ENCODE data around the gene KIF26B. TPM values are rescaled to one million over a fixed set of nuclear protein-coding genes. Genes with fewer than 3 reads are reported as not detected.
"Not testable (repeated sequence)": the region's sequence is repeated elsewhere in the genome, so short reads cannot be mapped to it uniquely, and the experiment has no call there.

Gene KIF26B
- total RNA-seq, 1 donor from 2014 or later = 0.32 TPM

DNA sequence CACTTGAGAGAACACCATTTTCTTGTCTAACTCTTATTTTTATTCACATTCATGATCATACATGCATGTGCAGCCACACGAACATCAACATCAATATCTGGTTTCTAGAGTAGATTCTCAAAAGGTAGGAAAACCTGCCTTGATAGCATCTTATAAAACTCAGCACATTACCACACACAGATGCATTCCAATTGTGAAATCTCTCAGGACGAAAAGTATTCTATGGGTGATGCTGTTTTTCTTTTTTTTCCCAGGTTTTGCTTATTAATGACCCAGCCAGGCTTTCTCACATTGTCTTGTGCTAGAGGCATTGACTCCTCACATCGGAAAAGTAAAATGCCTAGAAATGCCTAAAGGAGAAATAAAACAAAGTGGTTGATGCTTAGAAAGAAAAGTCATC, 562.8 kb downstream of the KIF26B start:
- DNase-seq (ENCODE audit: low spot score) = no peak

DNA sequence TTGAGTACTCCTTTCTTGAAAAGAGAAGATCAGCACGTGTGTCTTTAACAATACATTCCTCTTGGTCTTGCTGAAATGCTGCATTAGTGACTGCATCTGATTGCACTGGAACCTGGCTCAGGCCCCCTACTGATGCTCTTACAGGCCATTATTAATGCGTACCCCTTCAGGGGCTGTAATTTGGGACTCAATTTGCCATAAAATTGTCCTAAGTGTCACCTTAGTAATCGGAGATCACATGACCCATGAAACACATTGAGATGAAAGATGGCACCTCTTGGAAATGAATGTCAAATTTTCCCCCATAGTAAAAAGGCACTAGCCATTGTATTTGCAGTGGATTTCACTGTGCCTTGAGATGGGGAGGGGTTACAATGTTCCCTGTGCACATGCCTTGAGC, 563.3 kb downstream of the KIF26B start:
- DNase-seq (ENCODE audit: low spot score) = no peak

DNA sequence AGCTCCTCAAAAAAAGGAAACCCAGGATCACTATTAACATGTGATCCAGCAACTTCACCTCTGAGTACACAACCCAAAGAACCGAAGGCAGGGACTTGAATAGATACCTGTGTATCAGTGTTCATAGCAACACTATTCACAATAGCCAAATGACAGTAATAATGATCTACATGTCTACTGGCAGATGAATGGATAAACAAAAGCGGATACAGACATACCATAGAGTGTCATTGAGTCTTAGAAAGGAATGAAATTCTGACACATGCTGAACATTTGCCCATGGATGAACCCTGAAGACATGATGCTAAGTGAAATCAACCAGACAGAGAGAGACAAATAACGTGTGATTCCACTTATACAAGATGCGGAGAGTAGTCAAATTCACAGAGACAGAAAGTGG, 564.2 kb downstream of the KIF26B start:
- no peak for DNase-seq (ENCODE audit: low spot score)

DNA sequence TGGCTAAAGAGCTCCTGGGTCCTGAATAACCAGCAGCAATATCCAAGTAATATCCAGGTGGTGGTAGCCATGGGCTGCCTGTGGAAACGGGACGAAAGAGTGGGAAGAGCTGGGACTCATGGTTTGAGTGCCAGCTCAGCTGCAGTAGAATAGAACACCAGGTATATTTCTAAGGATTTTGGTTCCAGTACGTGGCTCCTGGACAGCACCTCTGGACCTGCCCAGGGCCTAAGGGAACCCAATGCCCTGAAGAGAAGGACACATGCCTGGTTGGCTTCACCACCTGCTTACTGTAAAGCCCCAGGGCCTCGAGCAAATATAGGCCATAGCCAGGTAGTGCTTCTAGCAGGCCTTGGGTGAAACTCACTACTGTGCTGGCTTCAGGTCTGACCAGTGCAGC, 566.7 kb downstream of the KIF26B start:
- no peak for DNase-seq (ENCODE audit: low spot score)

DNA sequence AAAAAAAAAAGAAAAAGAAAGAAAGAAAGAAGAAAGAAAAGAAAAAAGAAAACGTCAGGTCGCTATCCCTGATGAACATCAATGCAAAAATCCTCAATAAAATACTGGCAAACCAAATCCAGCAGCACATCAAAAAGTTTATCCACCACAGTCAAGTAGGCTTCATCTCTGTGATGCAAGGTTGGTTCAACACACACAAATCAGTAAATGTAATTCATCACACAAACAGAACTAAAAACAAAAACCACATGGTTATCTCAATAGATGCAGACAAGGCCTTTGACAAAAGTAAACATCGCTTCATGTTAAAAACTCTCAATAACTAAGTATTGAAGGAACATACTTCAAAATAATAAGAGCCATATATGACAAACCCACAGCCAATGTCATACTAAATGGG, 573.2 kb downstream of the KIF26B start:
- not testable (repeated sequence) for DNase-seq (ENCODE audit: low spot score)

DNA sequence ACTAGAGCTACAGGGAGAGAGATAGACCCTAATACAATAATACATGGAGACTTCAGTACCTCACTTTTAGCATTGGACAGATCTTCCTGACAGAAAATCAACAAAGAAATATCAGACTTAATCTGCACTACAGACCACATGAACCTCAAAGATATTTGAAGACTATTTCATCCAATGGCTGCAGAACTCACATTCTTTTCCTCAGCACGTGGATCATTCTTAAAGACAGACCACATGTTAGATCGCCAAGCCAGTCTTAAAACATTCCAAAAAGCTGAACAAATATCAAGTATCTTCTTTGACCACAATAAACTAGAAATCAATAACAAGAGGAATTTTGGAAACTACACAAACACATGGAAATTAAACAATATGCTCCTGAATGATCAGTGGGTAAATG, 576.0 kb downstream of the KIF26B start:
- DNase-seq (ENCODE audit: low spot score) = no peak

DNA sequence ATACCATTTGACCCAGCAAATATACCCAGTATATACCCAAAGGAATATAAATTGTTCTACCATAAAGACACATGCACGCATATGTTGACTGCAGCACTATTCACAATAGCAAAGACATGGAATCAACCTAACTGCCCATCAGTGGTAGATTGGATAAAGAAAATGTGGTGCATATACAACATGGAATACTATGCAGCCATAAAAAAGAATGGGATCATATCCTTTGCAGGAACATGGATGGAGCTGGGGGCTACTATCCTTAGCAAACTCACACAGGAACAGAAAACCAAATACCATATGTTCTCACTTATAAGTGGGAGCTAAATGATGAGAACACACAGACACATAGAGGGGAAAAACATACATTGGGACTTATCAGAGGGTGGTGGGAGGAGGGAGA, 585.6 kb downstream of the KIF26B start:
- not testable (repeated sequence) for DNase-seq (ENCODE audit: low spot score)

DNA sequence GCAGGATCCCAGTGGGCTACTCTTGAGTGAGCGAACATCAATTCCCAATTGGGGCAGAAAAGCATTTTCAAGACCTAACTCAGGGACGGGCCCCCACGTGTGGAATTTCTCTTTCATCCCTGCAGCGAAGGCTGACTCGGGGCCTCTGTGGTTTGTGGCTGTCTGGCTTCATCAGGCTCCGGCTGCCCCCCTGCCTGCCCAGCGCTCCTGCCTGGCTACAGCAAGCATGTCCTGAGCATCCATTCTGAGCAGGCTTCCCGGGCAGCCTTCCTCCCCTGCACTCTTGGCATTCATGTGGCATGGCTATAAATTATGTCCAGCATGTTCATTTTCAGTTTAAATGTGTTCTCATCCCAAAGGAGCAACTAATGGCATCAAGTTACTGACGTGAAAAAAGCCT, 588.1 kb downstream of the KIF26B start:
- no peak for DNase-seq (ENCODE audit: low spot score)

DNA sequence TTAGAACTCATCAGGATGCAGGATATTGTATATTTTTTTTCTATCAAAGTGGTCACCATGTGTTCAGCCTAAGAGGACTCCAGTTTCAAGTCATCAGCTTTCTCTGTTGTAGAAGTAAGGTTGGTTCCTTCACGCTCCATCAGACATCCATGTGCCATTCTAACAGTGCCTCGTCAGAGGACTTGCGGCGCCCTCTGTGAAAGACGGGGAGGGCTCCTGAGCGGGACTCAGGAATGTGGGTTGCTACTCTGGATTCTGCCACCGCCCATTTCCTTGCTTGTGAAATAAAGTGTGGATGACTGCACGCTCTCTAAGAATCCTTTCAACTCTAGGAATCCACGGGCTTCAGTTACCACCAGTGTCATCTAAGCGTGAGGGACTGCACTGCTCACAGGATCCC, 593.5 kb downstream of the KIF26B start:
- no peak for DNase-seq (ENCODE audit: low spot score)

DNA sequence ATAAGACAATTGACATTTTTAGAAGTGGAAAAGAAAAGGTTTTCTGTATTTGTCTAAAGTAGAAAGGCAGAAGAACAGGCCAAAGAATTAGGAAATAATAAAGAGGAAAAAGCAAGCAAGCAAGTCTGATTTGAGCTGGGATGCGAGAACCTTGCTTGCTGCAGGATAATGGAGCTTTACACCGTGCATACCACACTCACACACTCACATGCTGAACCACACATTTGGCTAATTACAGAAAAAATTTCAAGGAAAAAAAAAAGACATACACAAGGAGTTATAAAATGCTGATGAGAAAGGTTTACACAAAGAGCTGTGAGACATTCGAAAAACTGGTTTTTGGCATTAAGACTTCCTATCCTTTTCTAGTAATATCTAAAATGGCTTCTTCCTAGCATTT, 593.9 kb downstream of the KIF26B start:
- no peak for DNase-seq (ENCODE audit: low spot score)

DNA sequence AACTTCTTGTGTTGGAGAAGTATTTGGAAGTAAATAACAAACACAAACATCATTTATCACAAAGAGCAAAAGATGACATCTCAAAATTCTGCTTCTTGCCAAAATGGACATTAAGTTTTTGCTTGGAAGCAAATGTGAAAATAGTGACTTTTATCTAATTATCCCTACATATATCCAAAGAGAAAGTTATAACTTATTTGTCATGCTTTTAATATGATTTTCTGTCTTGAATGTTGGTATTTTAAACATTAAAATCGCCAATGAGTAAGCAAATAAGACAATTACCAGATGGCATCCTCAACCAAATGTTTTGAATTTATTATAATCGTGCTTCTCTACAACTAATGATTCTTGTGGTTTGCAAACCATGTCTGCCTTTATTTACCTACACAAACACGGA, 594.3 kb downstream of the KIF26B start:
- DNase-seq (ENCODE audit: low spot score) = no peak

DNA sequence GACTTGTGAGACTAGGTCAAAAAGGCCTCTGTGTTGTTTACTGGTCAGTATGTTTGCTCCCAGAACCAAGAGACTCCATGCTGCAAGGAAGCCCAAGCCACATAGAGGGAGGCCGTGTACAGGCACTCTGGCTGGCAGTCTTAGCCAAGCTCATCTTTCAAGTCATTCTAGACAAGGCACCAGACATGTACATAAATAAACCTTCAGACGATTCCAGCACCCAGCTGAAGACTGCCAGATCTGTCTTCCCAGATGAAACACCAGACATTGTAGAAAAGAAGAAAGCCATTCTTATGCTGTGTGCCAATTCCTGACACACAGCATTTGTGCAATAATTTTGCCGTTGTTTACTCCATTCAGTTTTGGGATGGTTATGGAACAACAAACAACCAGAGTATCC, 595.5 kb downstream of the KIF26B start:
- no peak for DNase-seq (ENCODE audit: low spot score)

DNA sequence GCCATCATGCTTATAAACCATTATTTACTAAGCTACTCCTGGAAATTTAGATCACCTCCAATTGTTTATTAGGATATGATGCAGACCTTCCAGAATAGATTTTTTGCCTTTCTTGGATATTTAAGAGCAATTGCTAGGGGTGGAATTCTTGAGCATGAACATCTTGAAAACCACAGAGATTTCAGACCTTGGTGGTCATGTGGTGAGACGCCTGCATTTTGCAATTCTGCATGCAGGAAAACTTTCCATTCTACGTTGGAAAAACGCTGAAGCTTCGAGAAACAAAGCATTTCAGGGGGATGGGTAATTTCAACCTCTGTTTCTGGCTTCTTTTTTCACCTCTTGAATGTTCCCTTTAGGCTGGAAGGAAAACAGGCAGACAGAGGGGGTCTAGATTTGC, 596.3 kb downstream of the KIF26B start:
- no peak for DNase-seq (ENCODE audit: low spot score)

DNA sequence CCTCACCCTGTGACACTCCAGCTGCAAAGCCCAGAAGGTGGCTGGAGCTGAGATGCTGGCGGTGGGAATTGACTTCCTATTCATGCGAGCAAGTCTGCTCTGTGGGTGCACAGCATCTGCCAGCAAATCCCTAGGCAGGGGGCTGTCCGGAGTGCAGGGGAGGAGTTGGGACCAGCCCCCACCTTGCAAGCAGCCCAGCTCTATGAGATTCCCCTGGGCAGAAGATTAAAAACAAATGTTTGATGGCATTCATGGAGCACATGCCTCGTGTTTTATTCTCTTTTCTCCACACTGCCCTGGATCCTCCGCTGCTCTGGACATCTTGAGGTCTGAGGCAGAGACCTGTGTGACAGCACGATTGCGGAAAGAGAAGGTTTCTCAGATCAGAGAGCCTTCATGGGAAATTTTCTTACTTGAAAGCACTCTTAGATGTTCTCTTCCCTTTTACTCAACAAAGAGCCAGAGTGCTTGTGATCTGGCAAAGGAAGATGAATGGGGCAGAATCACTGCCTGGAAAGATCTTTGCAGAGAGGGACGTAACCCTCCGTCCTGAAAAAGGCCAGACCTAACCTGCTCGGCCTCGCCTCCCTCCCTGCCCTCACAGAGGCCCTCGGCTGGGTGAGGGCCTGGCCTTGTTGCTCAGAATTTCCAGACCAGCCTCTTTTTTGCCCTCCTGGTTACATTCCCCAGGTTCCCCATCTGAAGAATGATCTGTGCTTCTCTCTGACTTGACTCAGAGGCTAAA, 597.1 kb downstream of the KIF26B start:
- DNase-seq (ENCODE audit: low spot score) = no peak

DNA sequence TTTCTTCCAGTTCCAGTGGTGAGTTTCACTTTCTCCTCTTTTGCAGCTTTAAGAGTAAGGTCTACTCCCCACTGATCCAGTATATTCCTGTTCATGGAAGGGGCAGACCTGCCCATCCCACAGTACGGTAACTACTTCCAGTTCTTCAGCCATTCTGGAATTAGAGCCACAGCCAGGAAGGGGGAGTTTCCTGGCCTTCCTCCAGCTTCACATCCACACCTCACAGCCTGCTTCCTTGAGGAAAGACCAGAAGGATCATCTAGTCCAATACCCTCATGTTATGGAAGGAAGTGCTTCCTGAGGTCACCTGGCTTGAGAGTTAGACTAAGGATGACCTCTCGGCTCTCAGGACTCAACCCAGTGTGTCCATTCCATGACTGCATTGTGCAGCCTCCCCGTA, 597.8 kb downstream of the KIF26B start:
- no peak for DNase-seq (ENCODE audit: low spot score)

DNA sequence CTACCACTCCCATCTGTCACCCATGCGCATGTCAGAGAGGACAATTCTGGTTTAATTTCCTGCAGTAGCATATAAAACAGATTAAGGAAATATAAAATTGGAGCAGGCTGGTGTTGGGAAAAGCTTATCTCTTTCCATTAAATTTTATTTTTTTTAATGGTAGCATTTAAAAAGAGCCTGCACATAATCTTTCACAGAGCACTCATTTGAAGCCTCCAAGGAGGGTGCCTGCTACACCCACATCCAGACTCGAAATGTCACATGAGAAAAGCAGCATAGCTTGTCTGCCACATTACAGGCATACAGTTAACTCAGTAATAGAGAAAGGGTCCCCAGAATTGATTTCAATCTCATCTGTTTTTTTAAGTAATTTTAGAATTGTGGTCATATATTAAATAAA, 599.0 kb downstream of the KIF26B start:
- no peak for DNase-seq (ENCODE audit: low spot score)

DNA sequence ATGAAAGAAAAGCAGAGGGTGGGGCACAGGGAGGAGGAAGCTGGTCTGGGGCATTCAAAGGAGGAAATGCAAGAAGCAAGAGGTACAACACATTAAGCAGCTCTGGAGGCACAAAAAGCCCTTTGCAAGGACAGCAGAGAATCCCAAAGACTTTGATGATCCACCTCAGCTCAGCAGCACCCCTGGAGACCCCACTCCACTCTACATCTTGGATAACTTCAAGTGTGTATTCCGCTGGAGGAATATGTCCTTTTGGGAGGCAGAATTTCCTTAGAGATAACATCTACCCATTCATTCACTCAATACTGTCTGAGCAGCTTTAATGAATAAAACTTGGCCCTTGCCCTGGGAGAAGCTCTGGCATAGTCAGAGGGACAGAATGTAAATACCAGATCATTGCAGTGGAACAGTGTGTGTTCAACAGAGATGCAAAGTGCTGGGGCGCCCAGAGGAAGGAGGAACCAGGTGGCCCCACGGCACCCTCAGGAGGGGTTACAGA, 599.7 kb downstream of the KIF26B start:
- no peak for DNase-seq (ENCODE audit: low spot score)
